Small intestine (tissue), 7 donors: ENCODE measurements around the gene VN1R4. TPM values are rescaled to one million over a fixed set of nuclear protein-coding genes. Genes with fewer than 3 reads are reported as not detected.
"Not testable (repeated sequence)": the region's sequence is repeated elsewhere in the genome, so short reads cannot be mapped to it uniquely, and the experiment has no call there.

Experiments used
- DNase-seq, 2 donors: peaks; one replicate each; pipeline versions ENCODE4 v3.0.0 to v3.0.0-alpha.2; 2013
- FAIRE-seq: peaks from 2 replicates; lab custom pipeline; 2012; peaks lifted over from hg19 to GRCh38; lab: Jason Lieb, UNC
- H3K27ac ChIP-seq, 3 donors: one replicate each; pipeline ENCODE4 v1.5.1; 2013; ENCODE audit warnings: low read length in 2 of 3, mild to moderate bottlenecking in 2 of 3, control low read depth in 1 of 3, inconsistent platforms in 1 of 3, low read depth in 1 of 3, moderate library complexity in 1 of 3
- H3K27me3 ChIP-seq, 3 donors: one replicate each; pipeline ENCODE4 v1.6.1; 2013; ENCODE audit warnings: low read length in 3 of 3, inconsistent platforms in 1 of 3; ENCODE audit not compliant: control insufficient read depth in 3 of 3, insufficient read depth in 3 of 3
- H3K36me3 ChIP-seq, 3 donors: one replicate each; pipeline ENCODE4 v1.6.1; 2013; ENCODE audit warnings: low read length in 3 of 3, inconsistent platforms in 1 of 3, low read depth in 1 of 3, mild to moderate bottlenecking in 1 of 3, moderate library complexity in 1 of 3; ENCODE audit not compliant: control insufficient read depth in 3 of 3, insufficient read depth in 2 of 3
- H3K4me1 ChIP-seq, 3 donors: one replicate each; pipeline ENCODE4 v1.6.1; 2013; ENCODE audit warnings: low read length in 2 of 3, inconsistent platforms in 1 of 3, low read depth in 1 of 3, mild to moderate bottlenecking in 1 of 3, moderate library complexity in 1 of 3; ENCODE audit not compliant: control insufficient read depth in 3 of 3, insufficient read depth in 2 of 3
- H3K4me3 ChIP-seq, 3 donors: one replicate each; pipeline ENCODE4 v1.5.1; 2013; ENCODE audit warnings: low read length in 3 of 3, control low read depth in 1 of 3, inconsistent platforms in 1 of 3, low read depth in 1 of 3, mild to moderate bottlenecking in 1 of 3, moderate library complexity in 1 of 3
- H3K9me3 ChIP-seq, 2 donors: one replicate each; pipeline ENCODE4 v1.6.1; 2013; ENCODE audit warnings: low read depth in 1 of 2, low read length in 1 of 2; ENCODE audit not compliant: control insufficient read depth in 2 of 2, insufficient read depth in 1 of 2
- WGBS, 3 donors: extraction: QIAGEN DNeasy Blood & Tissue Kit; methylation state at CpG; one replicate each; pipeline ENCODE4 v1.1.7; 2013; 5-methylcytosine and 5-hydroxymethylcytosine counted together
- polyA plus RNA-seq, 4 donors: library from polyadenylated mRNA; stranded (reverse) in 3 of 4; unstranded in 1 of 4; fragments of 200-250 nt in 3 of 4; fragments of 120-200 nt in 1 of 4; gene quantifications; one replicate each; pipeline versions ENCODE4 v1.2.1 to v1.2.3, GENCODE V29; 2013
- donor health status: healthy with polysubstance abuse.
- donor health status: control.
- donor health status: control.
- donor health status: Bipolar disorder and iron deficiency.
- donor health status: healthy.

Gene VN1R4
- polyA plus RNA-seq, 4 donors: not detected

- Histone ChIP-seq H3K4me3 (no peak overlapping the region), H3K4me1 (no peaks in the 10 kb centered on the region), H3K27ac (no peak overlapping the region), H3K27me3 (no peaks in the 10 kb centered on the region), H3K9me3 (peaks cover 4 to 57% of the 10 kb centered on the region in 2 donors), H3K36me3 (no peaks in the 10 kb centered on the region)
- FAIRE-seq (no peak), DNase-seq (no peak)
- WGBS, 3 donors: 90 to 99% (median 98%) methylated on average over 13 to 17 of the region's 20 CpGs
Observed at GRCh38 chr19:53224606-53225005, 42.9 kb downstream of the VN1R4 start.

GRCh38 chr19:53222716-53223115 is 44.8 kb downstream of the VN1R4 start:
- not testable (repeated sequence) for FAIRE-seq, H3K27ac ChIP-seq, H3K27me3 ChIP-seq, H3K4me3 ChIP-seq, H3K36me3 ChIP-seq, DNase-seq, H3K4me1 ChIP-seq
- WGBS, 3 donors: 96 to 98% (median 96%) methylated on average over 20 to 27 of the region's 28 CpGs
- peaks cover 2 to 60% of the 10 kb centered on the region in 2 donors for H3K9me3 ChIP-seq

Other genes with a start within 250 kb of the VN1R4 start
- not detected for gene ERVV-2, start 223.0 kb downstream of the VN1R4 start, polyA plus RNA-seq
- gene ZNF160, start 164.3 kb downstream of the VN1R4 start, polyA plus RNA-seq: 100 to 1,000 TPM in 1 of 4 donors, 1 to 10 TPM in 3; 4.6 to 129 (median 8.9) TPM
- 10 to 100 TPM in 1 of 4 donors, 1 to 10 TPM in 2, under 1 TPM in 1; 0.81 to 49.5 (median 3.2) TPM for gene ZNF415, start 134.8 kb downstream of the VN1R4 start, polyA plus RNA-seq
- 10 to 100 TPM in 1 of 4 donors, 1 to 10 TPM in 2, under 1 TPM in 1; 0.81 to 16.5 (median 1.8) TPM for gene ZNF347, start 108.7 kb downstream of the VN1R4 start, polyA plus RNA-seq
- 1 to 10 TPM in 3 of 4 donors, not detected in 1; 1.1 to 8.4 (median 2.7) TPM for gene ZNF665, start 74.4 kb downstream of the VN1R4 start, polyA plus RNA-seq
- 10 to 100 TPM in 1 of 4 donors, 1 to 10 TPM in 2, under 1 TPM in 1; 0.27 to 30.5 (median 3.6) TPM for gene ZNF677, start 12.8 kb downstream of the VN1R4 start, polyA plus RNA-seq
- gene VN1R2, start 9.4 kb downstream of the VN1R4 start, polyA plus RNA-seq: not detected
- 1 to 10 TPM; 2.2 to 8.1 (median 2.5) TPM for gene ZNF845, start 66.0 kb upstream of the VN1R4 start, polyA plus RNA-seq
- gene ZNF525, start 98.0 kb upstream of the VN1R4 start, polyA plus RNA-seq: 10 to 100 TPM in 1 of 4 donors, 1 to 10 TPM in 3; 2.4 to 19.3 (median 4.3) TPM
- gene ZNF765, start 127.4 kb upstream of the VN1R4 start, polyA plus RNA-seq: 10 to 100 TPM in 1 of 4 donors, 1 to 10 TPM in 3; 3.2 to 13.4 (median 3.5) TPM
- 10 to 100 TPM in 1 of 4 donors, 1 to 10 TPM in 3; 5.1 to 19.8 (median 6.2) TPM for gene ZNF761, start 164.3 kb upstream of the VN1R4 start, polyA plus RNA-seq
- gene ZNF813, start 200.0 kb upstream of the VN1R4 start, polyA plus RNA-seq: 1 to 10 TPM in 2 of 4 donors, under 1 TPM in 2; 0.45 to 7.6 (median 1.1) TPM